ENCODE results near the gene HHAT. TPM values are rescaled to one million over a fixed set of nuclear protein-coding genes. Genes with fewer than 3 reads are reported as not detected.

Gene HHAT
- polyA plus RNA-seq, 3 donors, result 1.1 to 1.6 (median 1.5) TPM

GRCh38 chr1:210587566-210587965 is 258.9 kb downstream of the HHAT start:
- H3K27ac Mint-ChIP-seq, result no peak overlapping the region
- H3K4me1 Mint-ChIP-seq, result no peaks in the 10 kb centered on the region
- no peak for TF ChIP-seq CTCF (IDR thresholded peaks at IDR 0.05)
- H3K27ac ChIP-seq (ENCODE audit: low read depth in 1 of 2, low read length in 2 of 2), result no peak overlapping the region
- H3K27me3 ChIP-seq (ENCODE audit: control insufficient read depth in 2 of 2, insufficient read depth in 2 of 2, low read length in 2 of 2), result no peaks in the 10 kb centered on the region
- no peaks in the 10 kb centered on the region for H3K36me3 ChIP-seq (replicated peaks in 1 of 2; ENCODE audit: control insufficient read depth in 1 of 2, insufficient read depth in 2 of 2, low read length in 2 of 2)
- H3K9me3 ChIP-seq (replicated peaks in 1 of 2; ENCODE audit: control insufficient read depth in 1 of 2, insufficient read depth in 1 of 2, low read length in 2 of 2), result no peaks in the 10 kb centered on the region
- no peaks in the 10 kb centered on the region for H3K4me1 ChIP-seq (ENCODE audit: control insufficient read depth in 1 of 2, insufficient read depth in 2 of 2, low read length in 2 of 2)
- H2AFZ ChIP-seq (ENCODE audit: insufficient read depth, low read depth, low read length, poor library complexity, severe bottlenecking), result no peak overlapping the region
- no peak overlapping the region for H3K4me3 ChIP-seq (replicated peaks in 1 of 3; ENCODE audit: low read depth in 2 of 3, low read length in 3 of 3)
- H3K9ac ChIP-seq (ENCODE audit: insufficient read depth, low read length, poor library complexity, severe bottlenecking), result no peak overlapping the region
- no peaks in the 10 kb centered on the region for H3K36me3 Mint-ChIP-seq
- no peak overlapping the region for H3K4me3 Mint-ChIP-seq
- WGBS (ENCODE audit: insufficient coverage), result 92% methylated on average over 3 of the region's 4 CpGs
- no peaks in the 10 kb centered on the region for H4K20me1 ChIP-seq (ENCODE audit: insufficient read depth, low read length)
- peaks cover 0 to 6% (median 0%) of the 10 kb centered on the region in 7 donors for H3K9me3 Mint-ChIP-seq
- peaks cover 2% of the 10 kb centered on the region in 3 donors for H3K27me3 Mint-ChIP-seq (ENCODE audit: low read depth in 3 of 3)
- H3K79me2 ChIP-seq (ENCODE audit: insufficient read depth, low read length), result no peaks in the 10 kb centered on the region
- intact Hi-C loops (cut with micrococcal nuclease), result loop anchor here in 1 of 2 donors (10.0 kb wide), 1 partner anchor 547 kb away; the partner anchor contains the start of gene KCNH1
- no peak overlapping the region for H3K4me2 ChIP-seq (replicated peaks; ENCODE audit: extremely low read depth, low read length, poor library complexity, severe bottlenecking)
- DNase-seq, result no peak

- intact Hi-C loops (cut with micrococcal nuclease), result loop anchor here in 1 of 2 donors (10.0 kb wide), 1 partner anchor 546 kb away; the partner anchor contains the start of gene KCNH1
- no peaks in the 10 kb centered on the region for H4K20me1 ChIP-seq (ENCODE audit: insufficient read depth, low read length)
- no peaks in the 10 kb centered on the region for H3K4me1 Mint-ChIP-seq
- H2AFZ ChIP-seq (ENCODE audit: insufficient read depth, low read depth, low read length, poor library complexity, severe bottlenecking), result no peak overlapping the region
- WGBS (ENCODE audit: insufficient coverage), result no CpG with 5 or more reads among the region's 3 CpGs
- no peak overlapping the region for H3K4me2 ChIP-seq (replicated peaks; ENCODE audit: extremely low read depth, low read length, poor library complexity, severe bottlenecking)
- peaks cover 0 to 2% (median 0%) of the 10 kb centered on the region in 3 donors for H3K27me3 Mint-ChIP-seq (ENCODE audit: low read depth in 3 of 3)
- H3K27me3 ChIP-seq (ENCODE audit: control insufficient read depth in 2 of 2, insufficient read depth in 2 of 2, low read length in 2 of 2), result no peaks in the 10 kb centered on the region
- H3K36me3 ChIP-seq (replicated peaks in 1 of 2; ENCODE audit: control insufficient read depth in 1 of 2, insufficient read depth in 2 of 2, low read length in 2 of 2), result no peaks in the 10 kb centered on the region
- no peaks in the 10 kb centered on the region for H3K36me3 Mint-ChIP-seq
- H3K9me3 Mint-ChIP-seq, result peaks cover 0 to 6% (median 0%) of the 10 kb centered on the region in 7 donors
- no peaks in the 10 kb centered on the region for H3K4me1 ChIP-seq (ENCODE audit: control insufficient read depth in 1 of 2, insufficient read depth in 2 of 2, low read length in 2 of 2)
- no peaks in the 10 kb centered on the region for H3K9me3 ChIP-seq (replicated peaks in 1 of 2; ENCODE audit: control insufficient read depth in 1 of 2, insufficient read depth in 1 of 2, low read length in 2 of 2)
- no peak overlapping the region for H3K4me3 ChIP-seq (replicated peaks in 1 of 3; ENCODE audit: low read depth in 2 of 3, low read length in 3 of 3)
- H3K9ac ChIP-seq (ENCODE audit: insufficient read depth, low read length, poor library complexity, severe bottlenecking), result no peak overlapping the region
- no peak for DNase-seq
- TF ChIP-seq CTCF (IDR thresholded peaks at IDR 0.05), result no peak
- H3K27ac Mint-ChIP-seq, result no peak overlapping the region
- H3K4me3 Mint-ChIP-seq, result no peak overlapping the region
- no peak overlapping the region for H3K27ac ChIP-seq (ENCODE audit: low read depth in 1 of 2, low read length in 2 of 2)
- no peaks in the 10 kb centered on the region for H3K79me2 ChIP-seq (ENCODE audit: insufficient read depth, low read length)
These were observed 259.7 kb downstream of the HHAT start for GRCh38 chr1:210588357-210588756.
